WI38 (cell line): ENCODE measurements around the gene YES1.
"Not testable (repeated sequence)": the region's sequence is repeated elsewhere in the genome, so short reads cannot be mapped to it uniquely, and the experiment has no call there.

Source experiments
- H3K4me3 ChIP-seq: 2 replicates; pipeline ENCODE4 v1.5.1; 2011; ENCODE audit warnings: low read depth, mild to moderate bottlenecking, control low read depth, low read length
- TF ChIP-seq, protein P1 (sequence below): IDR thresholded peaks from 2 replicates; pipeline ENCODE4 v1.5.1; 2012; ENCODE audit warnings: low read depth, mild to moderate bottlenecking, control low read depth, low read length

YES1 gene

GRCh38 chr18:805008-805754 is 6.9 kb downstream of the YES1 start:
- H3K4me3 ChIP-seq: no peak overlapping the region

GRCh38 chr18:801137-801536 is 10.9 kb downstream of the YES1 start:
- no peak overlapping the region for H3K4me3 ChIP-seq

More at GRCh38 chr18:805008-805754, 6.9 kb downstream of the YES1 start:
- TF ChIP-seq, protein P1, sequence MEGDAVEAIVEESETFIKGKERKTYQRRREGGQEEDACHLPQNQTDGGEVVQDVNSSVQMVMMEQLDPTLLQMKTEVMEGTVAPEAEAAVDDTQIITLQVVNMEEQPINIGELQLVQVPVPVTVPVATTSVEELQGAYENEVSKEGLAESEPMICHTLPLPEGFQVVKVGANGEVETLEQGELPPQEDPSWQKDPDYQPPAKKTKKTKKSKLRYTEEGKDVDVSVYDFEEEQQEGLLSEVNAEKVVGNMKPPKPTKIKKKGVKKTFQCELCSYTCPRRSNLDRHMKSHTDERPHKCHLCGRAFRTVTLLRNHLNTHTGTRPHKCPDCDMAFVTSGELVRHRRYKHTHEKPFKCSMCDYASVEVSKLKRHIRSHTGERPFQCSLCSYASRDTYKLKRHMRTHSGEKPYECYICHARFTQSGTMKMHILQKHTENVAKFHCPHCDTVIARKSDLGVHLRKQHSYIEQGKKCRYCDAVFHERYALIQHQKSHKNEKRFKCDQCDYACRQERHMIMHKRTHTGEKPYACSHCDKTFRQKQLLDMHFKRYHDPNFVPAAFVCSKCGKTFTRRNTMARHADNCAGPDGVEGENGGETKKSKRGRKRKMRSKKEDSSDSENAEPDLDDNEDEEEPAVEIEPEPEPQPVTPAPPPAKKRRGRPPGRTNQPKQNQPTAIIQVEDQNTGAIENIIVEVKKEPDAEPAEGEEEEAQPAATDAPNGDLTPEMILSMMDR: no peak

DNA sequence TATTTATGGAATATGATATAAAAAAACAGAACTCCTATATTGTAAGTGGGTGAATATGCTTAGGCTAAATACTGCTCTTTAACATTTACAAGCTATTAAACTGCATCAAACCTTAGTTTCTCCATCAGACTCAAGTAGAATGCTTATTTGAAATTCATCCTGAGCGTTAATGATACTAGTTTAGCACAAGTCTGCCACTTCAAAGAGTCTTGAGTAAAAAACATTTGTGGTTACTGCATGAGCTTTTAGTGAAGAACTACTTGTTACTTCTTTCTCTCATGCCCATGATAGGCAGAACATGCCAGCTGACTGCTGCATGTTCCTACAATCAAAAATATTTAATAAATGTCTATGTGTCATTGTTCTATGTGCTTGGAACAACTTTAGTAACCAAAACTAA is 12.1 kb downstream of the YES1 start:
- H3K4me3 ChIP-seq: no peak overlapping the region
- TF ChIP-seq, protein P1: no peak

More at GRCh38 chr18:801137-801536, 10.9 kb downstream of the YES1 start:
- TF ChIP-seq, protein P1: no peak

GRCh38 chr18:795383-795782 is 16.7 kb downstream of the YES1 start:
- not testable (repeated sequence) for H3K4me3 ChIP-seq

GRCh38 chr18:789397-789796 is 22.6 kb downstream of the YES1 start:
- TF ChIP-seq, protein P1: no peak
- H3K4me3 ChIP-seq: no peak overlapping the region

DNA sequence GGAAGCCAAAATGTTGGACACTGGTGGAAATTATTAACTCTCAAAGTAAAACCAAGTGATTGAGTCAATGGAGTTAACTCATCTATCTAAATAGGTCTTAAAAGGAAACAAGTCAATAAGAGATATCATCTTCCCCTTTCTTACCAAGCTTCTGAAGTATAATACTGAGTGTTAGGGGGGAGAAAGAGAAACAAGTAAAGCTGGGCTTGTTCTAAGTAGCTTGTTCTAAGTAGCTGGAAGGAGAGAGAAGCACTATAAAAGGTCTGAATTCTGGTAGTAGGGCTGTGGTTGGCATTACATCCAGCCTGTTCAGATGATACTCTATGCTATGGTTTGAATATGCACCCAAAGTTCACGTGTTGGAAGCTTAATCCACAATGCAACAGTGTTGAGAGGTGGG is 26.8 kb downstream of the YES1 start:
- TF ChIP-seq, protein P1: no peak

DNA sequence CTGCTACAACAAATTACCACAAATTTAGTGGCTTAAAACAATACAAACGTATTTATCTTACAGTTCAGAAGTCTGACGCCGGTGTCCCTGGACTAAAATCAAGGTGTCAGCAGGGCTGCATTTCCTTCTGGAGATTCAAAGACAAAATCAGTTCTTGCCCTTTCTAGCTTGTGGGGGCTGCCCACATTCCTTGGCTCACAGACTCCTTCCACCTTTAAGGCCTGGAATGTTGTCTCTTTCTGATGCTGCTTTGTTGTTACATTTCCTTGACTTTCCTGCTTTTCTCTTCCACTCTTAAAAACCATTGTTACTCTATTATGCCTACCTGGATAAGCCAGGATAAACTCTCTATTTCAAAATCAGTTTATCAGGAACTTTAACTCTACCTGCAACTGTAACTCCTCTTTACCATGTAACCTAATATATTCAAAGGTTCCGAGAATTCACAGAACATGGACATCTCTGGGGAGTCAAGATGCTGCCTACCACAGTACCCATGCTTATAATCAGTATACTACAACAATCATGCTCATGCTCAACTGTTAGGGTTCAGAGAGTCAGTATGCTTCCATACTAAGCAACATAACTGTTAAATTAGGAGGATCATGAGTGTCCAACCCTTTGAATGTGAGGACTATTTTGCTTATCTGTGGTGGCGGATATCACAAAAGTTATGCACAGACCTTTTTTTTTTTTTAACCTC is 27.4 kb downstream of the YES1 start:
- TF ChIP-seq, protein P1: no peak

More for the DNA sequence above, 26.8 kb downstream of the YES1 start:
- no peak overlapping the region for H3K4me3 ChIP-seq

More for the DNA sequence above, 27.4 kb downstream of the YES1 start:
- no peak overlapping the region for H3K4me3 ChIP-seq
